DOHH2 (cell line): ENCODE data around the gene HAPLN2.

Source experiments
- H3F3A ChIP-seq: fragments of 200-600 bp; sonication (generic), shearing (Covaris generic); 2 replicates; pipeline ENCODE4 v1.6.0; 2016; ENCODE audit warnings: antibody characterized with exemption, mild to moderate bottlenecking; ENCODE audit not compliant: control insufficient read depth, insufficient read depth
- H3K27ac ChIP-seq: fragments of 200-600 bp; sonication (generic); 2 replicates; pipeline ENCODE4 v1.5.1; 2014; ENCODE audit warnings: low read depth, mild to moderate bottlenecking, low read length, moderate library complexity
- H3K27me3 ChIP-seq: fragments of 200-600 bp; sonication (generic); 2 replicates; pipeline ENCODE4 v1.6.1; 2014; ENCODE audit warnings: mild to moderate bottlenecking, low read length, mixed read lengths; ENCODE audit not compliant: control insufficient read depth
- H3K36me3 ChIP-seq: fragments of 200-600 bp; sonication (generic); 2 replicates; pipeline ENCODE4 v1.6.1; 2014; ENCODE audit warnings: mild to moderate bottlenecking, low read length, moderate library complexity, mixed read lengths; ENCODE audit not compliant: control insufficient read depth
- H3K4me1 ChIP-seq: fragments of 200-600 bp; sonication (generic); 2 replicates; pipeline ENCODE4 v1.6.1; 2014; ENCODE audit warnings: mild to moderate bottlenecking, low read length, mixed read lengths; ENCODE audit not compliant: control insufficient read depth
- H3K4me2 ChIP-seq: fragments of 200-600 bp; sonication (generic); 2 replicates; pipeline ENCODE4 v1.6.0; 2014; ENCODE audit warnings: mild to moderate bottlenecking, low read length, moderate library complexity
- H3K4me3 ChIP-seq: fragments of 200-600 bp; sonication (generic); 2 replicates; pipeline ENCODE4 v1.5.1; 2014; ENCODE audit warnings: mild to moderate bottlenecking, low read length, mixed read lengths
- H3K79me2 ChIP-seq: fragments of 200-600 bp; sonication (generic); 2 replicates; pipeline ENCODE4 v1.6.1; 2014; ENCODE audit warnings: mild to moderate bottlenecking, low read length, mixed read lengths; ENCODE audit not compliant: control insufficient read depth
- H3K9me2 ChIP-seq: fragments of 200-600 bp; sonication (generic); replicated peaks from 2 replicates; pipeline ENCODE4 v1.6.1; 2014; ENCODE audit warnings: mild to moderate bottlenecking, low read length, mixed read lengths; ENCODE audit not compliant: control insufficient read depth
- H3K9me3 ChIP-seq: fragments of 200-600 bp; sonication (generic); 2 replicates; pipeline ENCODE4 v1.6.1; 2014; ENCODE audit warnings: antibody characterized with exemption, low read length, mixed read lengths; ENCODE audit not compliant: control insufficient read depth, insufficient read depth
- H4K20me1 ChIP-seq: fragments of 200-600 bp; sonication (generic); 2 replicates; pipeline ENCODE4 v1.6.0; 2014; ENCODE audit warnings: low read depth, mild to moderate bottlenecking, antibody characterized with exemption, low read length, moderate library complexity; ENCODE audit not compliant: control insufficient read depth, insufficient read depth
- CTCF ChIP-seq: fragments of 200-600 bp; sonication (generic); IDR thresholded peaks from one replicate; pipeline ENCODE4 v1.5.1; 2014; ENCODE audit warnings: antibody characterized with exemption, mild to moderate bottlenecking, low read depth, low read length; ENCODE audit not compliant: poor library complexity, severe bottlenecking
- EZH2phosphoT487 ChIP-seq: fragments of 200-600 bp; sonication (generic); IDR thresholded peaks from 2 replicates; pipeline ENCODE4 v1.6.1; 2017; ENCODE audit warnings: borderline replicate concordance, mild to moderate bottlenecking, antibody characterized with exemption, low read length, moderate library complexity, mixed read lengths

HAPLN2 gene

GRCh38 chr1:156578055-156578454 is 41.2 kb upstream of the HAPLN2 start:
- Histone ChIP-seq H3K4me3 (no peak overlapping the region), H3K27ac (no peak overlapping the region), H3K9me3 (no peaks in the 10 kb centered on the region), H3K4me2 (no peak overlapping the region), H3K27me3 (0 out of 2 replicates have a peak, but pooled peaks cover 2% of the 10 kb centered on the region), H3K79me2 (no peaks in the 10 kb centered on the region), H4K20me1 (no peaks in the 10 kb centered on the region), H3F3A (no peaks in the 10 kb centered on the region), H3K36me3 (no peaks in the 10 kb centered on the region), H3K4me1 (peaks cover 13% of the 10 kb centered on the region), H3K9me2 (no peaks in the 10 kb centered on the region)
- TF ChIP-seq EZH2phosphoT487 (no peak), CTCF (no peak)

- H3K79me2 ChIP-seq = no peaks in the 10 kb centered on the region
- no peaks in the 10 kb centered on the region for H4K20me1 ChIP-seq
- no peak within 1 kb of the TSS for H3K4me3 ChIP-seq
- H3K9me2 ChIP-seq = no peaks in the 10 kb centered on the region
- no peaks in the 10 kb centered on the region for H3K36me3 ChIP-seq
- H3K4me1 ChIP-seq = peaks cover 24% of the 10 kb centered on the region
- H3F3A ChIP-seq = no peaks in the 10 kb centered on the region
- 0 out of 2 replicates have a peak, but pooled peaks cover 2% of the 10 kb centered on the region for H3K27me3 ChIP-seq
- no peak within 1 kb of the TSS for H3K27ac ChIP-seq
- no peak within 1 kb of the TSS for H3K4me2 ChIP-seq
- TF ChIP-seq CTCF (no peak), EZH2phosphoT487 (no peak)
- no peaks in the 10 kb centered on the region for H3K9me3 ChIP-seq
Measured at GRCh38 chr1:156579472-156579871, 39.7 kb upstream of the HAPLN2 start, which contains the start of gene TTC24. Gene TTC24, plus strand, starts transcription at chr1:156579723. Its CDS starts 1,642 bp downstream, at chr1:156581365.

- H3K4me1 ChIP-seq = peaks cover 30% of the 10 kb centered on the region
- no peaks in the 10 kb centered on the region for H3K36me3 ChIP-seq
- no peak overlapping the region for H3K27ac ChIP-seq
- no peaks in the 10 kb centered on the region for H3K9me3 ChIP-seq
- H3K27me3 ChIP-seq = no peaks in the 10 kb centered on the region
- no peak for TF ChIP-seq CTCF
- no peak for TF ChIP-seq EZH2phosphoT487
- H3F3A ChIP-seq = no peaks in the 10 kb centered on the region
- no peaks in the 10 kb centered on the region for H3K79me2 ChIP-seq
- H4K20me1 ChIP-seq = no peaks in the 10 kb centered on the region
- peak overlapping the region; percentile 15; the same call in 1 of the 2 replicates for H3K4me3 ChIP-seq
- H3K9me2 ChIP-seq = no peaks in the 10 kb centered on the region
- H3K4me2 ChIP-seq = peak overlapping the region; percentile 39
Measured at GRCh38 chr1:156581661-156582387, 37.4 kb upstream of the HAPLN2 start.
